ENCODE measurements around the gene TMEM97. TPM values are rescaled to one million over a fixed set of nuclear protein-coding genes. Genes with fewer than 3 reads are reported as not detected.

Gene TMEM97
- total RNA-seq, 1 donor from 2014 or later, result 59.4 TPM

- Mint-ChIP-seq H3K4me3 (ENCODE audit: unreplicated experiment) (no peak overlapping the region), H3K36me3 (ENCODE audit: low read depth, unreplicated experiment) (no peaks in the 10 kb centered on the region), H3K4me1 (ENCODE audit: unreplicated experiment) (no peaks in the 10 kb centered on the region), H3K27ac (ENCODE audit: unreplicated experiment) (no peak overlapping the region), H3K27me3 (ENCODE audit: unreplicated experiment) (no peaks in the 10 kb centered on the region), H3K9me3 (ENCODE audit: unreplicated experiment) (no peaks in the 10 kb centered on the region)
- TF ChIP-seq CTCF (IDR thresholded peaks at IDR 0.05; ENCODE audit: unreplicated experiment), result no peak
- no peak for DNase-seq (ENCODE audit: low spot score)
Observed at GRCh38 chr17:28295677-28296578, 23.1 kb upstream of the TMEM97 start.

- Mint-ChIP-seq H3K27me3 (ENCODE audit: unreplicated experiment) (no peaks in the 10 kb centered on the region), H3K9me3 (ENCODE audit: unreplicated experiment) (no peaks in the 10 kb centered on the region), H3K36me3 (ENCODE audit: low read depth, unreplicated experiment) (no peaks in the 10 kb centered on the region), H3K4me1 (ENCODE audit: unreplicated experiment) (no peaks in the 10 kb centered on the region), H3K27ac (ENCODE audit: unreplicated experiment) (no peak overlapping the region), H3K4me3 (ENCODE audit: unreplicated experiment) (no peak overlapping the region)
- TF ChIP-seq CTCF (IDR thresholded peaks at IDR 0.05; ENCODE audit: unreplicated experiment), result no peak
- DNase-seq (ENCODE audit: low spot score), result no peak
Observed at GRCh38 chr17:28298449-28298848, 20.6 kb upstream of the TMEM97 start.

GRCh38 chr17:28306954-28307401 is 12.0 kb upstream of the TMEM97 start:
- H3K27ac Mint-ChIP-seq (ENCODE audit: unreplicated experiment), result no peak overlapping the region
- no peak for TF ChIP-seq CTCF (IDR thresholded peaks at IDR 0.05; ENCODE audit: unreplicated experiment)
- H3K9me3 Mint-ChIP-seq (ENCODE audit: unreplicated experiment), result no peaks in the 10 kb centered on the region
- H3K36me3 Mint-ChIP-seq (ENCODE audit: low read depth, unreplicated experiment), result no peaks in the 10 kb centered on the region
- no peaks in the 10 kb centered on the region for H3K4me1 Mint-ChIP-seq (ENCODE audit: unreplicated experiment)
- no peak for DNase-seq (ENCODE audit: low spot score)
- no peaks in the 10 kb centered on the region for H3K27me3 Mint-ChIP-seq (ENCODE audit: unreplicated experiment)
- no peak overlapping the region for H3K4me3 Mint-ChIP-seq (ENCODE audit: unreplicated experiment)

GRCh38 chr17:28313841-28314240 is 5.2 kb upstream of the TMEM97 start:
- Mint-ChIP-seq H3K9me3 (ENCODE audit: unreplicated experiment) (peaks cover 6% of the 10 kb centered on the region), H3K36me3 (ENCODE audit: low read depth, unreplicated experiment) (no peaks in the 10 kb centered on the region), H3K4me1 (ENCODE audit: unreplicated experiment) (peaks cover 15% of the 10 kb centered on the region), H3K27me3 (ENCODE audit: unreplicated experiment) (peaks cover 9% of the 10 kb centered on the region), H3K27ac (ENCODE audit: unreplicated experiment) (no peak overlapping the region), H3K4me3 (ENCODE audit: unreplicated experiment) (no peak overlapping the region)
- no peak for DNase-seq (ENCODE audit: low spot score)
- no peak for TF ChIP-seq CTCF (IDR thresholded peaks at IDR 0.05; ENCODE audit: unreplicated experiment)
